ENCODE results near the gene NELFB.

DNA sequence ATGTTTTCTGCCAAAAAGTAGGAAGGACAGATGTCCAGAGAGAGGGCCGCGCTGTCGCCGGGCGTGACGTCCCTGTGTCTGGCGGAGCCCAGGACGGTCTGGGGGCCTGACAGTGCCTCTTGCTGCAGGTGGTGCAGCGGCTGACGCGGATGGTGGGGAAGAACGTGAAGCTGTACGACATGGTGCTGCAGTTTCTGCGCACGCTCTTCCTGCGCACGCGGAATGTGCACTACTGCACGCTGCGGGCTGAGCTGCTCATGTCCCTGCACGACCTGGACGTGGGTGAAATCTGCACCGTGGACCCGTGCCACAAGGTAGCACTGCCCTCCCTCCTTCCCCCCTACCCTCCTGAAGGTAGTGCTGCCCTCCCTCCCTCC is 7.8 kb downstream of the NELFB start:
- TF ChIP-seq, protein P1, sequence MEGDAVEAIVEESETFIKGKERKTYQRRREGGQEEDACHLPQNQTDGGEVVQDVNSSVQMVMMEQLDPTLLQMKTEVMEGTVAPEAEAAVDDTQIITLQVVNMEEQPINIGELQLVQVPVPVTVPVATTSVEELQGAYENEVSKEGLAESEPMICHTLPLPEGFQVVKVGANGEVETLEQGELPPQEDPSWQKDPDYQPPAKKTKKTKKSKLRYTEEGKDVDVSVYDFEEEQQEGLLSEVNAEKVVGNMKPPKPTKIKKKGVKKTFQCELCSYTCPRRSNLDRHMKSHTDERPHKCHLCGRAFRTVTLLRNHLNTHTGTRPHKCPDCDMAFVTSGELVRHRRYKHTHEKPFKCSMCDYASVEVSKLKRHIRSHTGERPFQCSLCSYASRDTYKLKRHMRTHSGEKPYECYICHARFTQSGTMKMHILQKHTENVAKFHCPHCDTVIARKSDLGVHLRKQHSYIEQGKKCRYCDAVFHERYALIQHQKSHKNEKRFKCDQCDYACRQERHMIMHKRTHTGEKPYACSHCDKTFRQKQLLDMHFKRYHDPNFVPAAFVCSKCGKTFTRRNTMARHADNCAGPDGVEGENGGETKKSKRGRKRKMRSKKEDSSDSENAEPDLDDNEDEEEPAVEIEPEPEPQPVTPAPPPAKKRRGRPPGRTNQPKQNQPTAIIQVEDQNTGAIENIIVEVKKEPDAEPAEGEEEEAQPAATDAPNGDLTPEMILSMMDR (conservative IDR thresholded peaks at IDR 0.05; ENCODE audit: low read depth, low read length) = no peak
- TF ChIP-seq RAD21 (IDR thresholded peaks at IDR 0.05; ENCODE audit: low read length) (no peak), CEBPB (IDR thresholded peaks at IDR 0.05; ENCODE audit: low read depth, low read length) (no peak)

Measured in IMR-90 (cell line).